Fibroblast of the aortic adventitia (primary cell): ENCODE measurements around the gene C2orf76. TPM values are rescaled to one million over a fixed set of nuclear protein-coding genes. Genes with fewer than 3 reads are reported as not detected.

Experiments
- DNase-seq: peaks from one replicate; pipeline ENCODE4 v3.0.0-alpha.2; 2010; ENCODE audit warnings: low read depth
- H3K4me3 ChIP-seq: 2 replicates; pipeline ENCODE4 v1.5.1; 2011; ENCODE audit warnings: low read depth, mild to moderate bottlenecking, control low read depth, low read length, moderate library complexity
- CTCF ChIP-seq: IDR thresholded peaks from 2 replicates; pipeline ENCODE4 v1.5.1; 2011; ENCODE audit warnings: mild to moderate bottlenecking, low read length, control low read depth, inconsistent platforms; ENCODE audit not compliant: insufficient read depth
- total RNA-seq: library from RNA; depleted of rRNA; stranded (reverse); fragments of >200 nt; gene quantifications from 2 replicates; pipeline ENCODE4 v1.2.3, GENCODE V29; 2012; ENCODE audit warnings: low replicate concordance

The C2orf76 gene
- total RNA-seq, 1 donor, result 21.4 TPM

GRCh38 chr2:119369845-119370244 is 3.2 kb upstream of the C2orf76 start:
- TF ChIP-seq CTCF, result no peak
- DNase-seq, result no peak
- H3K4me3 ChIP-seq, result no peak overlapping the region

DNA sequence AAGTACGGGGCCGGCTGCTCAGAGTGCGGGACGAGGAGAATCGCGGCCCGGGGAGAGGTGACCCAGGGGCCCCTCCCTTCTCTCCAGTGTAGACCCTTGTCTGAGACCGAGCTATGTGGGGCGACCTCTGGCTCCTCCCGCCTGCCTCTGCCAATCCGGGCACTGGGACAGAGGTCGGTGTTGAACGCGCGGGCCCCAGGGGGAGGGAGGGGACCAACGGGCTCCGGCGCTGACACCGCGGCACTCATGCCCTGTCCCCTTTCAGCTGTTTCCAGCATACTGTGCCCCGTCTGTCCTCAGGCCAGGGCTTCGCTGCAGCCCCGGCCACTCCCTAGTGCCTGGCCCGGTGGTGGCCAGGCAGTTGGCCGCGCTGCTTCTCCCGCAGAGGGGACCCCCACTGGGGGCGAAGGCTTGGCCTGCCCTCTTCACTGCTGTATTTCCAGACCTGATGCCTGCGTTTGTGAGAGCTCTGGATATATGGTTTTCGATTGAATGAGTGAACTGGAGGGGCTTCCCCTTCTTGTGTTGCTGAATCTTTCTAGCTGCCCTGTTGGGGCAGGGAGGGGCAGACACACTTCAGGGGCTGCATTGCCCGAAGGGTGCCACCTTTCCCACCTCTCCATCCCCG is 952 bp upstream of the C2orf76 start:
- no peak for TF ChIP-seq CTCF
- no peak for DNase-seq
- peak overlapping the region; percentile 92 for H3K4me3 ChIP-seq

DNA sequence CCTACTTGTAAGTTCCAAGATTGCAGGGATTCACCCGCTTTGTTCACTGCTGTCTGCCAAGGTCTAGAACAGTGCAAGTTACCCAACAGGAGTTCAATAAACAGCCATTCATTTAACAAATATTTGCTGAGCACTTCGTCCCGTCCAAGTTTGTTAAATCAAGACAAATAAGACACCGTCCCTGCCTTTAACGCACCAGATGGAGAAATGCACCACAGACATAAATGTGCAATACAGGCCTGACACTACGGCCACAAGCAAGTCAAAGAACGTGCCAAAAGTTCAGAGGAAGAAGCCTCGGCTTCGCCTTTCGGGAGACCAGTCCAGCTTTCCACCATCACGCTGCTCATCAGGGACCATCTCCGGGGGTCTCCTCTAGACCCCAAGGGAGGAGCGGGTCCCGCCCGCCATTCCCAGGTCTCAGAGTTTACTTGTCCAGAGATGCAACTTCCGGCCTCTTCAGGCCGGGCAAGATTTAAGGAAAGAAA is 429 bp downstream of the C2orf76 start:
- no peak for TF ChIP-seq CTCF
- DNase-seq, result peak; percentile 42
- H3K4me3 ChIP-seq, result peak overlapping the region; percentile 92

DNA sequence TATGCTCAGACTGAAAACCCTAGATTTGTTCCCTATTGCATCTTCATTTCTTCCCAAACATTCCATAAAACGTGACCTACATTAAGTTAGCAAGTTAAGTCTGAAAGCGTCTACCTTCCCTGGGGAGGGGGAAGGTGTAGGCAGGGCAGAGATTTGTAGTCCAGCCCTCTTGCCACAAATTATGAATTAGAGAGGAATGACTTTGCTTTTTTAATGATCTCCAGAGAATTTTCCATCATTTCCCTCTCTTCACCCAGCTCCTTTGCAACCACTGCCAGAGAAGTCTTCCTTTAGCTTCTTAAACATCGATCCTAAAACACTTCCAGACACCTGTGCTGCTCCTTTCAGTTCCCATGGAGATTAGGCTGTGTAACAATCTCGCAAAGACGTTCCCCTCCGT is 1.2 kb downstream of the C2orf76 start:
- H3K4me3 ChIP-seq, result peak overlapping the region; percentile 92
- no peak for DNase-seq
- TF ChIP-seq CTCF, result no peak

DNA sequence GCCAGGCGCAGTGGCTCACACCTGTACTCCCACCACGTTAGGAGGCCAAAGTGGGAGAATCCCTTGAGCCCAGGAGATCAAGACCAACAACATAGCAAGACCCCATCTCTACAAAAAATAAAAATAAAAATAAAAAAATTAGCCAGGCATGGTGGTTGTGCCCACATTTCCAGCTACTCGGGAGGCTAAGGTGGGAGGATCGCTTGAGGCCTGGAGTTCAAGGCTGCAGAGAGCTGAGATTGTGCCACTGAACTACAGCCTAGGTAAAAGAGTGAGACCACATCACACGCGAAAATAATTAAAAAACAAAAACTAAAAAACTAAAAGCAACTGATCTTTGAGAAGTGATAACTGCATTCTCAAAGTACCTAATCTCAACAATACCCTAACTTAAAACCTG is 1.8 kb downstream of the C2orf76 start:
- TF ChIP-seq CTCF, result no peak
- no peak for DNase-seq

GRCh38 chr2:119360423-119360966 is 6.1 kb downstream of the C2orf76 start:
- no peak for TF ChIP-seq CTCF
- no peak for DNase-seq
- no peak overlapping the region for H3K4me3 ChIP-seq

More for the DNA sequence above, 1.8 kb downstream of the C2orf76 start:
- H3K4me3 ChIP-seq, result no peak overlapping the region
